H9 (cell line): ENCODE results near the gene C1RL. TPM values are rescaled to one million over a fixed set of nuclear protein-coding genes. Genes with fewer than 3 reads are reported as not detected.

Experiments used
- DNase-seq: peaks from one replicate; pipeline ENCODE4 v3.0.0-alpha.2; 2017
- H2AFZ ChIP-seq: one replicate; pipeline ENCODE4 v1.6.1; 2013; ENCODE audit warnings: mild to moderate bottlenecking, low read length, control low read depth, moderate library complexity
- H2AK5ac ChIP-seq: 2 replicates; pipeline ENCODE4 v1.6.1; 2013; ENCODE audit warnings: low read length, control low read depth, mixed read lengths; ENCODE audit not compliant: insufficient read length
- H2BK120ac ChIP-seq: one replicate; pipeline ENCODE4 v1.6.1; 2013; ENCODE audit warnings: low read depth, mild to moderate bottlenecking, low read length, control low read depth, inconsistent platforms; ENCODE audit not compliant: poor library complexity, severe bottlenecking
- H2BK12ac ChIP-seq: 2 replicates; pipeline ENCODE4 v1.6.1; 2013; ENCODE audit warnings: low read length, control low read depth, mixed read lengths, low read depth; ENCODE audit not compliant: insufficient read length
- H2BK15ac ChIP-seq: 2 replicates; pipeline ENCODE4 v1.6.1; 2013; ENCODE audit warnings: low read depth, low read length, control low read depth
- H2BK20ac ChIP-seq: one replicate; pipeline ENCODE4 v1.6.1; 2013; ENCODE audit warnings: low read depth, mild to moderate bottlenecking, low read length, control low read depth, inconsistent platforms; ENCODE audit not compliant: poor library complexity, severe bottlenecking
- H2BK5ac ChIP-seq: 2 replicates; pipeline ENCODE4 v1.6.1; 2013; ENCODE audit warnings: low read length, control low read depth, mixed read lengths; ENCODE audit not compliant: insufficient read length
- H3K14ac ChIP-seq: 2 replicates; pipeline ENCODE4 v1.6.1; 2013; ENCODE audit warnings: low read length, control low read depth; ENCODE audit not compliant: insufficient read depth
- H3K18ac ChIP-seq: 2 replicates; pipeline ENCODE4 v1.6.1; 2013; ENCODE audit warnings: low read depth, mild to moderate bottlenecking, mixed read lengths, low read length, control low read depth; ENCODE audit not compliant: insufficient read length
- H3K23ac ChIP-seq: 2 replicates; pipeline ENCODE4 v1.6.1; 2013; ENCODE audit warnings: low read length, control low read depth, mixed read lengths, low read depth; ENCODE audit not compliant: insufficient read length
- H3K23me2 ChIP-seq: 2 replicates; pipeline ENCODE4 v1.6.1; 2013; ENCODE audit warnings: low read depth, mild to moderate bottlenecking, mixed read lengths, low read length, control low read depth; ENCODE audit not compliant: insufficient read length, poor library complexity, severe bottlenecking
- H3K27ac ChIP-seq: 2 replicates; pipeline ENCODE4 v1.5.1; 2013; ENCODE audit warnings: low read length, control low read depth, mixed read lengths, low read depth; ENCODE audit not compliant: insufficient read length
- H3K27me3 ChIP-seq: 2 replicates; pipeline ENCODE4 v1.6.1; 2013; ENCODE audit warnings: low read length, control low read depth, inconsistent platforms; ENCODE audit not compliant: insufficient read depth
- H3K4ac ChIP-seq: 2 replicates; pipeline ENCODE4 v1.6.1; 2013; ENCODE audit warnings: low read depth, mild to moderate bottlenecking, control low read depth, inconsistent platforms, low read length, moderate library complexity
- H3K4me1 ChIP-seq: 2 replicates; pipeline ENCODE4 v1.6.1; 2013; ENCODE audit warnings: low read length, control low read depth, inconsistent platforms; ENCODE audit not compliant: insufficient read depth
- H3K4me2 ChIP-seq: 2 replicates; pipeline ENCODE4 v1.6.1; 2013; ENCODE audit warnings: low read length, control low read depth, mixed read lengths; ENCODE audit not compliant: insufficient read length, insufficient read depth
- H3K56ac ChIP-seq: 2 replicates; pipeline ENCODE4 v1.6.1; 2013; ENCODE audit warnings: low read depth, mild to moderate bottlenecking, mixed read lengths, low read length, control low read depth; ENCODE audit not compliant: insufficient read length
- H3K79me1 ChIP-seq: 2 replicates; pipeline ENCODE4 v1.6.1; 2013; ENCODE audit warnings: low read depth, mild to moderate bottlenecking, moderate library complexity, low read length, control low read depth, inconsistent platforms; ENCODE audit not compliant: insufficient read depth, poor library complexity, severe bottlenecking
- H3K79me2 ChIP-seq: 2 replicates; pipeline ENCODE4 v1.6.1; 2013; ENCODE audit warnings: low read length, control low read depth, inconsistent platforms; ENCODE audit not compliant: insufficient read depth
- H3K9ac ChIP-seq: 2 replicates; pipeline ENCODE4 v1.6.1; 2013; ENCODE audit warnings: low read length, control low read depth, mixed read lengths; ENCODE audit not compliant: insufficient read length; ENCODE audit errors: extremely low read depth
- H3K9me3 ChIP-seq: one replicate; pipeline ENCODE4 v1.6.1; 2013; ENCODE audit warnings: low read depth, low read length, inconsistent platforms; ENCODE audit not compliant: control insufficient read depth
- H3T11ph ChIP-seq: one replicate; pipeline ENCODE4 v1.6.1; 2013; ENCODE audit warnings: mild to moderate bottlenecking, low read length, control low read depth, inconsistent platforms
- H4K20me1 ChIP-seq: one replicate; pipeline ENCODE4 v1.6.1; 2013; ENCODE audit not compliant: control insufficient read depth, insufficient read length, insufficient read depth
- H4K5ac ChIP-seq: 2 replicates; pipeline ENCODE4 v1.6.1; 2013; ENCODE audit warnings: low read depth, mild to moderate bottlenecking, mixed read lengths, low read length, control low read depth; ENCODE audit not compliant: insufficient read length
- H4K8ac ChIP-seq: replicated peaks from 2 replicates; pipeline ENCODE4 v1.6.1; 2013; ENCODE audit warnings: low read length, control low read depth, mixed read lengths, low read depth; ENCODE audit not compliant: insufficient read length
- H4K91ac ChIP-seq: 2 replicates; pipeline ENCODE4 v1.6.1; 2013; ENCODE audit warnings: low read depth, mild to moderate bottlenecking, moderate library complexity, mixed read lengths, low read length, control low read depth; ENCODE audit not compliant: insufficient read length
- H3K27ac Mint-ChIP-seq, 3 experiments: 2 replicates in 2 of 3; 3 replicates in 1 of 3; pipeline ENCODE4 v1.8.0; 2020 to 2021; ENCODE audit warnings: mixed read lengths in 3 of 3, mild to moderate bottlenecking in 1 of 3, moderate library complexity in 1 of 3
- H3K27me3 Mint-ChIP-seq: 2 replicates; pipeline ENCODE4 v1.8.0; 2021; ENCODE audit warnings: low read depth, mild to moderate bottlenecking, moderate library complexity, mixed read lengths
- H3K36me3 Mint-ChIP-seq, 3 experiments: 2 replicates in 2 of 3; 3 replicates in 1 of 3; pipeline ENCODE4 v1.8.0; 2020 to 2021; ENCODE audit warnings: low read depth in 3 of 3, mixed read lengths in 3 of 3; ENCODE audit not compliant: insufficient read depth in 1 of 3
- H3K4me1 Mint-ChIP-seq, 2 experiments: 2 replicates each; pipeline ENCODE4 v1.8.0; 2020; ENCODE audit warnings: mixed read lengths in 2 of 2
- H3K4me3 Mint-ChIP-seq, 2 experiments: 2 replicates in 1 of 2; 3 replicates in 1 of 2; pipeline ENCODE4 v1.8.0; 2020 to 2021; ENCODE audit warnings: mild to moderate bottlenecking in 2 of 2, mixed read lengths in 2 of 2, moderate library complexity in 1 of 2
- H3K9me3 Mint-ChIP-seq, 2 experiments: 2 replicates in 1 of 2; 3 replicates in 1 of 2; pipeline ENCODE4 v1.8.0; 2020; ENCODE audit warnings: mild to moderate bottlenecking in 2 of 2, mixed read lengths in 2 of 2, moderate library complexity in 1 of 2
- WGBS: extraction: QIAGEN DNeasy Blood & Tissue Kit; methylation state at CpG from one replicate; pipeline ENCODE4 v1.1.7; 2013; ENCODE audit warnings: missing lambda C conversion rate, low lambda C conversion rate, mixed read lengths; ENCODE audit not compliant: insufficient read length; ENCODE audit errors: extremely low coverage; 5-methylcytosine and 5-hydroxymethylcytosine counted together
- total RNA-seq: library from RNA; stranded (reverse); gene quantifications from 2 replicates; pipeline ENCODE4 v1.2.1, GENCODE V29; 2021
- TF ChIP-seq, protein P1 (sequence below): fragments of 200-600 bp; sonication (generic); conservative IDR thresholded peaks from 3 replicates; pipeline ENCODE4 v1.8.0; 2021; ENCODE audit warnings: antibody characterized with exemption, mild to moderate bottlenecking

Gene C1RL
- total RNA-seq, 1 experiment from 2014 or later: 15.1 TPM

DNA sequence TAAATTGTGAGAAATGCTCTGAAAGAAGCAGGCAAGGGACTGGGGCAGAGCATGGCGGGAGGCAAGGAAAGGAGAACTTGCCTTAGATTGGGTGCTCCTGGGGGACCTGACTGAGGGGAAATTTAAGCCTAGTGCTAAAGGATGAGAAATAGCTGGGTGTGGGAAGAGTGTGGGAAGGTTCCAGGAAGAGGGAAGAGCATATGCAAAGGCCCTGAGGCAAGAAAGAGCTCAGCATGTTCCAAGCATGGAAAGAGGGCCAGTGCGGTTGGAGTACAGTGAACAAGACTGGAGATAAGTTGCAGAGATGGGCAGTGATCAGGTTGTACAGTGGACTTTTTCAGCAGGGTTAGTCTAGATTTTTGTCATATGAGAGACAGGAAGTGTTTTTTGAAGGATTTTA, 30.2 kb upstream of the C1RL start:
- peaks cover 16 to 61% (median 31%) of the 10 kb centered on the region in 3 experiments; a peak in 6 of 7 replicates for H3K36me3 Mint-ChIP-seq
- Histone ChIP-seq H3K4ac (no peak overlapping the region), H3K23ac (no peak overlapping the region), H3K4me1 (no peaks in the 10 kb centered on the region), H3K14ac (no peak overlapping the region), H2BK120ac (no peak overlapping the region), H2AK5ac (no peak overlapping the region), H3K56ac (no peak overlapping the region), H4K5ac (no peak overlapping the region), H3K18ac (no peak overlapping the region), H4K20me1 (no peaks in the 10 kb centered on the region), H3K23me2 (no peaks in the 10 kb centered on the region), H3T11ph (no peak overlapping the region), H3K79me1 (no peaks in the 10 kb centered on the region), H3K27me3 (no peaks in the 10 kb centered on the region), H2BK15ac (no peak overlapping the region), H4K8ac (no peak overlapping the region), H2BK12ac (no peak overlapping the region), H2AFZ (no peak overlapping the region), H4K91ac (no peak overlapping the region), H2BK5ac (no peak overlapping the region), H2BK20ac (no peak overlapping the region), H3K9me3 (no peaks in the 10 kb centered on the region), H3K9ac (no peak overlapping the region), H3K79me2 (no peaks in the 10 kb centered on the region), H3K4me2 (no peak overlapping the region), H3K27ac (no peak overlapping the region)
- no CpG with 5 or more reads among the region's 2 CpGs for WGBS
- no peaks in the 10 kb centered on the region for H3K4me1 Mint-ChIP-seq
- H3K27ac Mint-ChIP-seq: no peak overlapping the region
- TF ChIP-seq, protein P1, sequence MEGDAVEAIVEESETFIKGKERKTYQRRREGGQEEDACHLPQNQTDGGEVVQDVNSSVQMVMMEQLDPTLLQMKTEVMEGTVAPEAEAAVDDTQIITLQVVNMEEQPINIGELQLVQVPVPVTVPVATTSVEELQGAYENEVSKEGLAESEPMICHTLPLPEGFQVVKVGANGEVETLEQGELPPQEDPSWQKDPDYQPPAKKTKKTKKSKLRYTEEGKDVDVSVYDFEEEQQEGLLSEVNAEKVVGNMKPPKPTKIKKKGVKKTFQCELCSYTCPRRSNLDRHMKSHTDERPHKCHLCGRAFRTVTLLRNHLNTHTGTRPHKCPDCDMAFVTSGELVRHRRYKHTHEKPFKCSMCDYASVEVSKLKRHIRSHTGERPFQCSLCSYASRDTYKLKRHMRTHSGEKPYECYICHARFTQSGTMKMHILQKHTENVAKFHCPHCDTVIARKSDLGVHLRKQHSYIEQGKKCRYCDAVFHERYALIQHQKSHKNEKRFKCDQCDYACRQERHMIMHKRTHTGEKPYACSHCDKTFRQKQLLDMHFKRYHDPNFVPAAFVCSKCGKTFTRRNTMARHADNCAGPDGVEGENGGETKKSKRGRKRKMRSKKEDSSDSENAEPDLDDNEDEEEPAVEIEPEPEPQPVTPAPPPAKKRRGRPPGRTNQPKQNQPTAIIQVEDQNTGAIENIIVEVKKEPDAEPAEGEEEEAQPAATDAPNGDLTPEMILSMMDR: no peak
- H3K4me3 Mint-ChIP-seq: no peak overlapping the region
- no peaks in the 10 kb centered on the region for H3K9me3 Mint-ChIP-seq
- DNase-seq: no peak
- H3K27me3 Mint-ChIP-seq: no peaks in the 10 kb centered on the region
